SK-N-SH treated with all-trans-retinoic acid at 6 μM for 48 hours (cell line): Measurements from ENCODE around the gene TMEM147.

ENCODE experiments used
- ATAC-seq: fragments of 200-7000 bp; cut with Tn5 transposase; 3 replicates; pipeline ENCODE4 v1.9.1; 2020; ENCODE audit warnings: mild to moderate bottlenecking, moderate library complexity
- ARNTL ChIP-seq: fragments of 450-650 bp; formaldehyde crosslinking; IDR thresholded peaks from 2 replicates; pipeline ENCODE4 v1.5.0; 2020; ENCODE audit warnings: low read depth, mild to moderate bottlenecking, moderate library complexity, borderline replicate concordance
- CSDC2 ChIP-seq: fragments of 250-450 bp; sonication (Bioruptor Pico); IDR thresholded peaks from 2 replicates; pipeline ENCODE4 v1.5.0; 2020; ENCODE audit warnings: mild to moderate bottlenecking, moderate library complexity
- ESRRG ChIP-seq: fragments of 250-450 bp; sonication (Bioruptor Pico); IDR thresholded peaks from 2 replicates; pipeline ENCODE4 v1.6.1; 2021; ENCODE audit warnings: mild to moderate bottlenecking
- GLIS3 ChIP-seq: fragments of 250-450 bp; sonication (Bioruptor Pico); IDR thresholded peaks from 2 replicates; pipeline ENCODE4 v1.5.0; 2020; ENCODE audit warnings: mild to moderate bottlenecking, moderate library complexity
- ISL1 ChIP-seq: fragments of 250-450 bp; sonication (Bioruptor Pico); IDR thresholded peaks from 2 replicates; pipeline ENCODE4 v2.1.2; 2022; ENCODE audit warnings: mild to moderate bottlenecking, moderate library complexity
- OSR1 ChIP-seq: fragments of 250-450 bp; sonication (Bioruptor Pico); IDR thresholded peaks from 2 replicates; pipeline ENCODE4 v1.8.0; 2022; ENCODE audit warnings: moderate library complexity, mild to moderate bottlenecking, inconsistent platforms
- PPARA ChIP-seq: fragments of 250-450 bp; sonication (Bioruptor Pico); IDR thresholded peaks from 2 replicates; pipeline ENCODE4 v1.5.0; 2020; ENCODE audit warnings: mild to moderate bottlenecking, borderline replicate concordance
- RARB ChIP-seq: fragments of 250-450 bp; sonication (Bioruptor Pico); IDR thresholded peaks from 2 replicates; pipeline ENCODE4 v1.8.0; 2021; ENCODE audit warnings: mild to moderate bottlenecking, moderate library complexity
- TCF4 ChIP-seq: fragments of 250-450 bp; sonication (Bioruptor Pico); IDR thresholded peaks from 2 replicates; pipeline ENCODE4 v1.8.0; 2021; ENCODE audit warnings: mild to moderate bottlenecking, moderate library complexity, borderline replicate concordance
- TOX ChIP-seq: fragments of 250-450 bp; sonication (Bioruptor Pico); IDR thresholded peaks from 2 replicates; pipeline ENCODE4 v1.8.0; 2021; ENCODE audit warnings: mild to moderate bottlenecking, moderate library complexity, borderline replicate concordance
- ZC3H10 ChIP-seq: fragments of 250-450 bp; sonication (Bioruptor Pico); IDR thresholded peaks from 2 replicates; pipeline ENCODE4 v1.5.1; 2021; ENCODE audit warnings: mild to moderate bottlenecking, moderate library complexity
- ZFP3 ChIP-seq: fragments of 250-450 bp; sonication (Bioruptor Pico); IDR thresholded peaks from 2 replicates; pipeline ENCODE4 v1.5.0; 2020; ENCODE audit warnings: mild to moderate bottlenecking, moderate library complexity
- ZFP30 ChIP-seq: fragments of 450-650 bp; formaldehyde crosslinking; IDR thresholded peaks from 2 replicates; pipeline ENCODE4 v1.5.0; 2022; ENCODE audit warnings: mild to moderate bottlenecking, moderate library complexity
- ZNF565 ChIP-seq: fragments of 450-650 bp; formaldehyde crosslinking; conservative IDR thresholded peaks from 2 replicates; pipeline ENCODE4 v1.5.0; 2020; ENCODE audit warnings: low read depth, mild to moderate bottlenecking, moderate library complexity
- ZNF70 ChIP-seq: fragments of 450-650 bp; formaldehyde crosslinking; IDR thresholded peaks from 2 replicates; pipeline ENCODE4 v1.5.0; 2020; ENCODE audit warnings: mild to moderate bottlenecking, moderate library complexity
- ZNF8 ChIP-seq: fragments of 450-650 bp; formaldehyde crosslinking; IDR thresholded peaks from 2 replicates; pipeline ENCODE4 v1.5.0; 2020; ENCODE audit warnings: mild to moderate bottlenecking, moderate library complexity
- TF ChIP-seq, protein P1 (sequence below): fragments of 250-450 bp; sonication (Bioruptor Pico); IDR thresholded peaks from 2 replicates; pipeline ENCODE4 v1.5.0; 2020; ENCODE audit warnings: mild to moderate bottlenecking, moderate library complexity
- TF ChIP-seq, protein P2 (sequence below): fragments of 250-450 bp; sonication (Bioruptor Pico); IDR thresholded peaks from 2 replicates; pipeline ENCODE4 v1.8.0; 2021; ENCODE audit warnings: low read depth, mild to moderate bottlenecking, moderate library complexity, borderline replicate concordance
- TF ChIP-seq, protein P3 (sequence below): fragments of 250-450 bp; sonication (Bioruptor Pico); IDR thresholded peaks from 2 replicates; pipeline ENCODE4 v1.5.1; 2020; ENCODE audit warnings: low read depth, mild to moderate bottlenecking, moderate library complexity
- TF ChIP-seq, protein P4 (sequence below): fragments of 250-450 bp; sonication (Bioruptor Pico); IDR thresholded peaks from 2 replicates; pipeline ENCODE4 v1.5.1; 2021; ENCODE audit warnings: mild to moderate bottlenecking, moderate library complexity
- TF ChIP-seq, protein P5 (sequence below): fragments of 250-450 bp; sonication (Bioruptor Pico); IDR thresholded peaks from 2 replicates; pipeline ENCODE4 v1.8.0; 2020; ENCODE audit warnings: mild to moderate bottlenecking, moderate library complexity, borderline replicate concordance

Gene TMEM147

DNA sequence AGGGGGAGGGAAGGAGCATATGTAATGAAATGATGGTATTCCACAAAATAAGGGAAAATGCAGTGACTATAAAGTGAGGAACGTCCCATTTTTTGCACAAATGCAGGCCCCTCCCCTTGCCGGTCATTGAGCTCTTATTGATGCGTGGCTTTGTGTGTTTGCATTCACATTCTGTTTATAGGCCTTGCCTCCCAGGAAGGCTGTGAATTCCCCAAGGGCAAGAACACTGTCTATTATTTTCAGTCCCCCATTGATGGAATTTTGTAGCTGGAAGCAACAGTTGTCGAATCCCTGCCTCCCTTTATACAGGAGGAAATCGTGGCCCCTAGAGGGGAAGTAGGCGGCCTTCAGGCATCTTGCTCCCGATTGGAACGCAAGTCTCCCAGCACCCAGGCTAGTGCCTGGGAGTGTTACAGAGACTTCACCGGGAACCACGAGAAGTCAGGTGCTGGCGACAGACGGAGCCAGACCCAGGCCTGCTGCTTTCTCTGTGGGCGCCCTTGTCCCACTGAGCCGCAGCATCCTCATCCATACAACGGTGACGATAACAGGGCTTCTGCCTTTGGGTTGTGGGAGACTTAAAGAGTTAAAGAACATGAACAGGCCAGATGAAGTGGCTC is 24.2 kb upstream of the TMEM147 start:
- TF ChIP-seq ZC3H10 (CRISPR knock-in tag) (no peak), ZNF8 (no peak), CSDC2 (CRISPR knock-in tag) (no peak), ZFP3 (CRISPR knock-in tag) (no peak), TOX (no peak), ISL1 (CRISPR knock-in tag) (no peak), OSR1 (CRISPR knock-in tag) (no peak), PPARA (CRISPR knock-in tag) (no peak), ZNF70 (CRISPR knock-in tag) (no peak), ARNTL (CRISPR knock-in tag) (no peak), ZFP30 (CRISPR knock-in tag) (no peak), GLIS3 (no peak), RARB (CRISPR knock-in tag) (no peak), ZNF565 (CRISPR knock-in tag) (no peak), ESRRG (no peak), TCF4 (CRISPR knock-in tag) (no peak)
- TF ChIP-seq, protein P1, sequence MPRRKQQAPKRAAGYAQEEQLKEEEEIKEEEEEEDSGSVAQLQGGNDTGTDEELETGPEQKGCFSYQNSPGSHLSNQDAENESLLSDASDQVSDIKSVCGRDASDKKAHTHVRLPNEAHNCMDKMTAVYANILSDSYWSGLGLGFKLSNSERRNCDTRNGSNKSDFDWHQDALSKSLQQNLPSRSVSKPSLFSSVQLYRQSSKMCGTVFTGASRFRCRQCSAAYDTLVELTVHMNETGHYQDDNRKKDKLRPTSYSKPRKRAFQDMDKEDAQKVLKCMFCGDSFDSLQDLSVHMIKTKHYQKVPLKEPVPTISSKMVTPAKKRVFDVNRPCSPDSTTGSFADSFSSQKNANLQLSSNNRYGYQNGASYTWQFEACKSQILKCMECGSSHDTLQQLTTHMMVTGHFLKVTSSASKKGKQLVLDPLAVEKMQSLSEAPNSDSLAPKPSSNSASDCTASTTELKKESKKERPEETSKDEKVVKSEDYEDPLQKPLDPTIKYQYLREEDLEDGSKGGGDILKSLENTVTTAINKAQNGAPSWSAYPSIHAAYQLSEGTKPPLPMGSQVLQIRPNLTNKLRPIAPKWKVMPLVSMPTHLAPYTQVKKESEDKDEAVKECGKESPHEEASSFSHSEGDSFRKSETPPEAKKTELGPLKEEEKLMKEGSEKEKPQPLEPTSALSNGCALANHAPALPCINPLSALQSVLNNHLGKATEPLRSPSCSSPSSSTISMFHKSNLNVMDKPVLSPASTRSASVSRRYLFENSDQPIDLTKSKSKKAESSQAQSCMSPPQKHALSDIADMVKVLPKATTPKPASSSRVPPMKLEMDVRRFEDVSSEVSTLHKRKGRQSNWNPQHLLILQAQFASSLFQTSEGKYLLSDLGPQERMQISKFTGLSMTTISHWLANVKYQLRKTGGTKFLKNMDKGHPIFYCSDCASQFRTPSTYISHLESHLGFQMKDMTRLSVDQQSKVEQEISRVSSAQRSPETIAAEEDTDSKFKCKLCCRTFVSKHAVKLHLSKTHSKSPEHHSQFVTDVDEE, result no peak
- TF ChIP-seq, protein P2, sequence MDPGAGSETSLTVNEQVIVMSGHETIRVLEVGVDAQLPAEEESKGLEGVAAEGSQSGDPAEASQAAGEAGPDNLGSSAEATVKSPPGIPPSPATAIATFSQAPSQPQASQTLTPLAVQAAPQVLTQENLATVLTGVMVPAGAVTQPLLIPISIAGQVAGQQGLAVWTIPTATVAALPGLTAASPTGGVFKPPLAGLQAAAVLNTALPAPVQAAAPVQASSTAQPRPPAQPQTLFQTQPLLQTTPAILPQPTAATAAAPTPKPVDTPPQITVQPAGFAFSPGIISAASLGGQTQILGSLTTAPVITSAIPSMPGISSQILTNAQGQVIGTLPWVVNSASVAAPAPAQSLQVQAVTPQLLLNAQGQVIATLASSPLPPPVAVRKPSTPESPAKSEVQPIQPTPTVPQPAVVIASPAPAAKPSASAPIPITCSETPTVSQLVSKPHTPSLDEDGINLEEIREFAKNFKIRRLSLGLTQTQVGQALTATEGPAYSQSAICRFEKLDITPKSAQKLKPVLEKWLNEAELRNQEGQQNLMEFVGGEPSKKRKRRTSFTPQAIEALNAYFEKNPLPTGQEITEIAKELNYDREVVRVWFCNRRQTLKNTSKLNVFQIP, result no peak
- TF ChIP-seq, protein P3, sequence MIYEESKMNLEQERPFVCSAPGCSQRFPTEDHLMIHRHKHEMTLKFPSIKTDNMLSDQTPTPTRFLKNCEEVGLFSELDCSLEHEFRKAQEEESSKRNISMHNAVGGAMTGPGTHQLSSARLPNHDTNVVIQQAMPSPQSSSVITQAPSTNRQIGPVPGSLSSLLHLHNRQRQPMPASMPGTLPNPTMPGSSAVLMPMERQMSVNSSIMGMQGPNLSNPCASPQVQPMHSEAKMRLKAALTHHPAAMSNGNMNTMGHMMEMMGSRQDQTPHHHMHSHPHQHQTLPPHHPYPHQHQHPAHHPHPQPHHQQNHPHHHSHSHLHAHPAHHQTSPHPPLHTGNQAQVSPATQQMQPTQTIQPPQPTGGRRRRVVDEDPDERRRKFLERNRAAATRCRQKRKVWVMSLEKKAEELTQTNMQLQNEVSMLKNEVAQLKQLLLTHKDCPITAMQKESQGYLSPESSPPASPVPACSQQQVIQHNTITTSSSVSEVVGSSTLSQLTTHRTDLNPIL, result no peak
- TF ChIP-seq, protein P4, sequence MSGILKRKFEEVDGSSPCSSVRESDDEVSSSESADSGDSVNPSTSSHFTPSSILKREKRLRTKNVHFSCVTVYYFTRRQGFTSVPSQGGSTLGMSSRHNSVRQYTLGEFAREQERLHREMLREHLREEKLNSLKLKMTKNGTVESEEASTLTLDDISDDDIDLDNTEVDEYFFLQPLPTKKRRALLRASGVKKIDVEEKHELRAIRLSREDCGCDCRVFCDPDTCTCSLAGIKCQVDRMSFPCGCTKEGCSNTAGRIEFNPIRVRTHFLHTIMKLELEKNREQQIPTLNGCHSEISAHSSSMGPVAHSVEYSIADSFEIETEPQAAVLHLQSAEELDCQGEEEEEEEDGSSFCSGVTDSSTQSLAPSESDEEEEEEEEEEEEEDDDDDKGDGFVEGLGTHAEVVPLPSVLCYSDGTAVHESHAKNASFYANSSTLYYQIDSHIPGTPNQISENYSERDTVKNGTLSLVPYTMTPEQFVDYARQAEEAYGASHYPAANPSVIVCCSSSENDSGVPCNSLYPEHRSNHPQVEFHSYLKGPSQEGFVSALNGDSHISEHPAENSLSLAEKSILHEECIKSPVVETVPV (CRISPR knock-in tag), result no peak
- no peak for ATAC-seq

DNA sequence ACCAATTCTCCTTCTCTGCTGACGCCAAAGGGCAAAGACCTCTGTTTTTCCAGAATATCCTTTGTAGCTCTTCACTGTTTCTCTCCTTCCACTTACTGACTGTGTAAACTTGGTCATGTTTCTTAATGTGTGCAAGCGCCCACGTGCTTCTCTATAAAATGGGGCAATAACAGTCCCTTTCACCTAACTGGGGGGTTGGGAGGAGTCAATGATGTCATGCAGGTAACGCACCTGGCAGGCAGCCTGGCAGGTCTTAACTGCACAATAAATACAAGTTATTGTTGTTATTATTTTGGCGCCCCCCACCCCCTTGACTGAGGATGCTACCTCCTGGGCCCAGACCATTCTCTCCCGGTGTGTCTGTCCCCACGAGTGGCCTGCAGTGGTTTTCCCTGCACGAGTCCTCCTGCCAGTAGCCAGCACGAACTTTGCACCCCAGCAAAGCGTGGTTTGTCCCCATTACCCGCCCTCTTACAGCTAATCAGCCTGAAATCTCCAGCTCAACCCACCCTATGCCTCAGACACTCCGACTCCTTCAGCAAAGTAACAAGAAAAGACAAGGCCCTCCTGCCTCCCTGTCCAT is 22.6 kb upstream of the TMEM147 start:
- no peak for ATAC-seq
- TF ChIP-seq, protein P3, result no peak
- TF ChIP-seq RARB (CRISPR knock-in tag) (no peak), ESRRG (no peak), ARNTL (CRISPR knock-in tag) (no peak)
- TF ChIP-seq, protein P5, sequence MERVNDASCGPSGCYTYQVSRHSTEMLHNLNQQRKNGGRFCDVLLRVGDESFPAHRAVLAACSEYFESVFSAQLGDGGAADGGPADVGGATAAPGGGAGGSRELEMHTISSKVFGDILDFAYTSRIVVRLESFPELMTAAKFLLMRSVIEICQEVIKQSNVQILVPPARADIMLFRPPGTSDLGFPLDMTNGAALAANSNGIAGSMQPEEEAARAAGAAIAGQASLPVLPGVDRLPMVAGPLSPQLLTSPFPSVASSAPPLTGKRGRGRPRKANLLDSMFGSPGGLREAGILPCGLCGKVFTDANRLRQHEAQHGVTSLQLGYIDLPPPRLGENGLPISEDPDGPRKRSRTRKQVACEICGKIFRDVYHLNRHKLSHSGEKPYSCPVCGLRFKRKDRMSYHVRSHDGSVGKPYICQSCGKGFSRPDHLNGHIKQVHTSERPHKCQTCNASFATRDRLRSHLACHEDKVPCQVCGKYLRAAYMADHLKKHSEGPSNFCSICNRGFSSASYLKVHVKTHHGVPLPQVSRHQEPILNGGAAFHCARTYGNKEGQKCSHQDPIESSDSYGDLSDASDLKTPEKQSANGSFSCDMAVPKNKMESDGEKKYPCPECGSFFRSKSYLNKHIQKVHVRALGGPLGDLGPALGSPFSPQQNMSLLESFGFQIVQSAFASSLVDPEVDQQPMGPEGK (CRISPR knock-in tag), result no peak
